Measurements from ENCODE around the gene IFT74. TPM values are rescaled to one million over a fixed set of nuclear protein-coding genes. Genes with fewer than 3 reads are reported as not detected.
"Not testable (repeated sequence)": the region's sequence is repeated elsewhere in the genome, so short reads cannot be mapped to it uniquely, and the experiment has no call there.

The IFT74 gene
- total RNA-seq, 1 donor from 2014 or later: 15.6 TPM

DNA sequence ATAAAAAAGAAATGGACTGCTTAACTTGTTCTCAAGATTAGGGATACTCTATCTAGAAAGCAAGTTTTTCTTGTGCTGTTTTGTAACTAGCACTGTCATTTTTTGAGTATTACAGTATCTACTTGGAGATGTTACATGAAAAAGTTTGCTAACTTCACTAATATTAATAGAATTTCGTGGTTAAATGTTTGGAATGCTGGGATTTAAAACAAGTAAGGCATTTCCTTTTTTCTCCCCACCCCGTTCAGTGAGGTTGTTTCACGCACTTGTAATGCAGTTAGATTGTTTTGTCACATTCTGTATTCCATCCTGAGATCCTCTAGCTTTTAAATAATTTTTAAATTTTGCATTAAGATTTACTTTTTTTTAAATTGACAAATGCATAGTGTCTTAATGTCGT is 132.8 kb downstream of the IFT74 start:
- intact Hi-C loops (cut with DNase I): no loop called here
- DNase-seq (no peak), ATAC-seq (no peak)
- TF ChIP-seq, protein P1, sequence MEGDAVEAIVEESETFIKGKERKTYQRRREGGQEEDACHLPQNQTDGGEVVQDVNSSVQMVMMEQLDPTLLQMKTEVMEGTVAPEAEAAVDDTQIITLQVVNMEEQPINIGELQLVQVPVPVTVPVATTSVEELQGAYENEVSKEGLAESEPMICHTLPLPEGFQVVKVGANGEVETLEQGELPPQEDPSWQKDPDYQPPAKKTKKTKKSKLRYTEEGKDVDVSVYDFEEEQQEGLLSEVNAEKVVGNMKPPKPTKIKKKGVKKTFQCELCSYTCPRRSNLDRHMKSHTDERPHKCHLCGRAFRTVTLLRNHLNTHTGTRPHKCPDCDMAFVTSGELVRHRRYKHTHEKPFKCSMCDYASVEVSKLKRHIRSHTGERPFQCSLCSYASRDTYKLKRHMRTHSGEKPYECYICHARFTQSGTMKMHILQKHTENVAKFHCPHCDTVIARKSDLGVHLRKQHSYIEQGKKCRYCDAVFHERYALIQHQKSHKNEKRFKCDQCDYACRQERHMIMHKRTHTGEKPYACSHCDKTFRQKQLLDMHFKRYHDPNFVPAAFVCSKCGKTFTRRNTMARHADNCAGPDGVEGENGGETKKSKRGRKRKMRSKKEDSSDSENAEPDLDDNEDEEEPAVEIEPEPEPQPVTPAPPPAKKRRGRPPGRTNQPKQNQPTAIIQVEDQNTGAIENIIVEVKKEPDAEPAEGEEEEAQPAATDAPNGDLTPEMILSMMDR (IDR thresholded peaks at IDR 0.05): no peak
- Histone ChIP-seq H3K27me3 (ENCODE audit: low read depth) (no peaks in the 10 kb centered on the region), H3K4me3 (no peak overlapping the region), H3K36me3 (no peaks in the 10 kb centered on the region), H3K27ac (no peak overlapping the region), H3K4me1 (no peaks in the 10 kb centered on the region), H3K9me3 (no peaks in the 10 kb centered on the region)

- no peaks in the 10 kb centered on the region for H3K36me3 ChIP-seq
Observed at GRCh38 chr9:27089706-27090105, 133.5 kb downstream of the IFT74 start.

DNA sequence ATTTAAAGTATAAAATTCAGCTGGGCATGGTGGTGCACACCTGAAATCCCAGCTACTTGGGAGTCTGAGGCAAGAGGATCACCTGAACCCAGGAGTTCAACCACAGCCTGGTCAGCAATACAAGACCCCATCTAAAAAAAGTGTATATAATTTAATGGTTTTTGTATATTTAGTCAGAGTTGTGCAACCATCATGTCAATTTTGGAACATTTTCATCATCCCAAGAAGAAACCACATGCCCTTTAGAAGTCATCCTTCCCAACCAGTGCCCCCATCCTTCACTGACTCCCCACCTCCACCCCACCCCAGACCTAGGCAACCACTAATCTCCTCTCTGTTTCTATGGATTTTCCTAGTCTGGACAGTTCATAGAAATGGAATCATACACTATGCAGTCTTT is 134.0 kb downstream of the IFT74 start:
- TF ChIP-seq, protein P1 (IDR thresholded peaks at IDR 0.05): no peak

More at GRCh38 chr9:27089706-27090105, 133.5 kb downstream of the IFT74 start:
- no peaks in the 10 kb centered on the region for H3K4me1 ChIP-seq
- no peak overlapping the region for H3K4me3 ChIP-seq
- TF ChIP-seq, protein P1 (IDR thresholded peaks at IDR 0.05): no peak
- no peak for DNase-seq
- H3K27ac ChIP-seq: no peak overlapping the region
- ATAC-seq: no peak
- intact Hi-C loops (cut with DNase I): no loop called here
- no peaks in the 10 kb centered on the region for H3K27me3 ChIP-seq (ENCODE audit: low read depth)
- H3K9me3 ChIP-seq: no peaks in the 10 kb centered on the region

DNA sequence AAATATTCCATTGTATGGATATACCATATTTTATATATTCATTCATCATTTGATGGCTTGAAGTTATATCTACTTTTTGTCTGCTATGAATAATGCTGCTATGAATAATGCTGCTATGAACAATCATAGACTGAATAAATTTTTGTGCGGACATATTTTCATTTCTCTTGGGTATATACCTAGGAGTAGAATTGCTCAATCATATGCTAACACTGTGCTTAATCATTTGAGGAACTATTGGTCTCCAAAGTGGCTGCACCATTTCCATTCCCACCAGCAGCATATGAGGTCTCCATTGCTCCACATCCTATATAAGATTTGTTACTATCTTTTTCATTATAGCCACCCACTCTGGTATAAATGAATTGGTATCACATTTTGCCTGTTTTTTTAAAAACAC is 134.5 kb downstream of the IFT74 start:
- Histone ChIP-seq H3K27me3 (ENCODE audit: low read depth) (no peaks in the 10 kb centered on the region), H3K4me3 (no peak overlapping the region), H3K36me3 (no peaks in the 10 kb centered on the region), H3K9me3 (no peaks in the 10 kb centered on the region), H3K27ac (no peak overlapping the region), H3K4me1 (no peaks in the 10 kb centered on the region)
- DNase-seq (no peak), ATAC-seq (no peak)
- intact Hi-C loops (cut with DNase I): no loop called here
- TF ChIP-seq, protein P1 (IDR thresholded peaks at IDR 0.05): no peak

More for the DNA sequence above, 134.0 kb downstream of the IFT74 start:
- no peak for ATAC-seq
- Histone ChIP-seq H3K9me3 (no peaks in the 10 kb centered on the region), H3K4me3 (no peak overlapping the region), H3K36me3 (no peaks in the 10 kb centered on the region), H3K4me1 (no peaks in the 10 kb centered on the region), H3K27me3 (ENCODE audit: low read depth) (no peaks in the 10 kb centered on the region), H3K27ac (no peak overlapping the region)
- no peak for DNase-seq
- intact Hi-C loops (cut with DNase I): no loop called here

GRCh38 chr9:27092496-27092895 is 136.3 kb downstream of the IFT74 start:
- intact Hi-C loops (cut with DNase I); H3K4me1 ChIP-seq; H3K9me3 ChIP-seq; H3K4me3 ChIP-seq; ATAC-seq; H3K27me3 ChIP-seq (ENCODE audit: low read depth); H3K27ac ChIP-seq; H3K36me3 ChIP-seq; DNase-seq: not testable (repeated sequence)

DNA sequence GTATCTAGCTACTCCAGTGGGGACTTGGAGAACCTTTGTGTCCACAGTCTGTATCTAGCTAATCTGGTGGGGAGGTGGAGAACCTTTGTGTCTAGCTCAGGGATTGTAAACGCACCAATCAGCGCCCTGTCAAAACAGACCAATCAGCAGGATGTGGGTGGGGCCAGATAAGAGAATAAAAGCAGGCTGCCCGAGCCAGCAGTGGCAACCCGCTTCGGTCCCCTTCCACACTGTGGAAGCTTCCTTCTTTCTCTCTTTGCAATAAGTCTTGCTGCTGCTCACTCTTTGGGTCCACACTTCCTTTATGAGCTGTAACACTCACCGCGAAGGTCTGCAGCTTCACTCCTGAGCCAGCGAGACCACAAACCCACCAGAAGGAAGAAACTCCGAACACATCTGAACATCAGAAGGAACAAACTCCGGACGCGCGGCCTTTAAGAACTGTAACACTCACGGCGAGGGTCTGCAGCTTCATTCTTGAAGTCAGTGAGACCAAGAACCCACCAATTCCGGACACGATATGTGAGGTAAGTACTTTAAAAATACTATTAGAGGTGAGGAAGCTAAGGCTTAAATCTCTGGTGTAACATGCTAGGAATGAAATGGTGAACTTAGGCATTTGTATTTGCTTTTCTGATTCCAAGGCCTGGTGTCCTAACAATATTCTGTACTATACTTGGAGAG is 137.3 kb downstream of the IFT74 start:
- H3K9me3 ChIP-seq; H3K4me1 ChIP-seq; H3K27ac ChIP-seq; DNase-seq; ATAC-seq; intact Hi-C loops (cut with DNase I); H3K4me3 ChIP-seq; H3K27me3 ChIP-seq (ENCODE audit: low read depth); H3K36me3 ChIP-seq: not testable (repeated sequence)

All from lower lobe of right lung (tissue), 2 donors.